PC-3 (cell line): ENCODE data around the gene ALAD. TPM values are rescaled to one million over a fixed set of nuclear protein-coding genes. Genes with fewer than 3 reads are reported as not detected.

Experiments used
- ATAC-seq: fragments of 200-7000 bp; cut with Tn5 transposase; 2 replicates; pipeline ENCODE4 v1.9.1; 2020; ENCODE audit warnings: mild to moderate bottlenecking, moderate library complexity
- BruUV-seq: library from RNA; stranded (reverse); fragments of 400-500 nt; replicated peaks from 2 replicates; lab custom pipeline; 2021; lab: Mats Ljungman, UMichigan
- CTCF ChIA-PET: fragments of 300-600 bp; sonication (Branson Sonifier 250); formaldehyde crosslinking; loops from one replicate; lab custom pipeline; 2022; ENCODE audit warnings: antibody characterized with exemption; lab: Charles Lee
- POLR2A ChIA-PET: fragments of 300-600 bp; sonication (Branson Sonifier 250); formaldehyde crosslinking; loops from one replicate; lab custom pipeline; 2022; ENCODE audit warnings: antibody characterized with exemption; ENCODE audit not compliant: unreplicated experiment; lab: Charles Lee
- DNase-seq: peaks from one replicate; pipeline ENCODE4 v3.0.0-alpha.2; 2015
- H2AFZ ChIP-seq: fragments of 300-600 bp; sonication (generic); 2 replicates; pipeline ENCODE4 v1.6.0; 2016; ENCODE audit warnings: antibody characterized with exemption, low read length
- H3F3A ChIP-seq: fragments of 300-600 bp; sonication (generic); one replicate; pipeline ENCODE4 v1.6.0; 2017; ENCODE audit warnings: antibody characterized with exemption, low read length, control low read depth, mild to moderate bottlenecking; ENCODE audit not compliant: unreplicated experiment
- H3K27ac ChIP-seq: fragments of 300-600 bp; sonication (generic); 2 replicates; pipeline ENCODE4 v1.5.1; 2016; ENCODE audit warnings: mild to moderate bottlenecking, low read length
- H3K27me3 ChIP-seq: fragments of 300-600 bp; sonication (generic); 2 replicates; pipeline ENCODE4 v1.6.1; 2016; ENCODE audit warnings: low read length, mixed read lengths
- H3K36me3 ChIP-seq: fragments of 300-600 bp; sonication (generic); 2 replicates; pipeline ENCODE4 v1.6.1; 2016; ENCODE audit warnings: low read depth, mixed run types, low read length, mixed read lengths
- H3K4me1 ChIP-seq: fragments of 300-600 bp; sonication (generic); 2 replicates; pipeline ENCODE4 v1.5.1; 2016; ENCODE audit warnings: low read length; ENCODE audit not compliant: insufficient read depth
- H3K4me2 ChIP-seq: fragments of 300-600 bp; sonication (generic); 2 replicates; pipeline ENCODE4 v1.6.0; 2016; ENCODE audit warnings: low read length
- H3K4me3 ChIP-seq: fragments of 300-600 bp; sonication (generic); 2 replicates; pipeline ENCODE4 v1.5.1; 2016; ENCODE audit warnings: mild to moderate bottlenecking, low read length, mixed read lengths
- H3K79me2 ChIP-seq: fragments of 300-600 bp; sonication (generic); 2 replicates; pipeline ENCODE4 v1.6.1; 2017; ENCODE audit warnings: low read length, mixed read lengths
- H3K9ac ChIP-seq: fragments of 300-600 bp; sonication (generic); 2 replicates; pipeline ENCODE4 v1.6.0; 2016; ENCODE audit warnings: mild to moderate bottlenecking, low read length
- H3K9me2 ChIP-seq: fragments of 300-600 bp; sonication (generic); replicated peaks from 2 replicates; pipeline ENCODE4 v1.6.1; 2016; ENCODE audit warnings: mixed run types, low read length, mixed read lengths
- H3K9me3 ChIP-seq: fragments of 300-600 bp; sonication (generic); 2 replicates; pipeline ENCODE4 v1.6.1; 2016; ENCODE audit warnings: low read length, mixed read lengths
- H4K20me1 ChIP-seq: fragments of 300-600 bp; sonication (generic); 2 replicates; pipeline ENCODE4 v1.6.1; 2016; ENCODE audit warnings: low read length, mixed read lengths
- CTCF ChIP-seq: fragments of 300-600 bp; sonication (generic); conservative IDR thresholded peaks from 2 replicates; pipeline ENCODE4 v1.5.1; 2017; ENCODE audit warnings: antibody characterized with exemption, low read depth, mild to moderate bottlenecking, low read length
- EZH2 ChIP-seq: fragments of 300-600 bp; sonication (generic); IDR thresholded peaks from one replicate; pipeline ENCODE4 v1.6.1; 2017; ENCODE audit warnings: antibody characterized with exemption, mild to moderate bottlenecking, low read length; ENCODE audit not compliant: unreplicated experiment
- EZH2phosphoT487 ChIP-seq: fragments of 300-600 bp; sonication (generic); IDR thresholded peaks from 2 replicates; pipeline ENCODE4 v1.6.1; 2018; ENCODE audit warnings: mild to moderate bottlenecking, antibody characterized with exemption, low read length, borderline replicate concordance
- intact Hi-C: fragments of 100-400 bp; cut with micrococcal nuclease; formaldehyde crosslinking; loops from 2 replicates; pipeline ENCODE4 v1.9.0; 2023
- total RNA-seq: library from RNA; depleted of rRNA; stranded (reverse); fragments of >200 nt; gene quantifications from 2 replicates; pipeline ENCODE4 v1.2.3, GENCODE V29; 2014

Gene ALAD
- total RNA-seq, 1 experiment from 2014 or later = 7.9 TPM

- Histone ChIP-seq H4K20me1 (no peaks in the 10 kb centered on the region), H3F3A (no peaks in the 10 kb centered on the region), H3K4me1 (peaks cover 31% of the 10 kb centered on the region), H3K27ac (peak overlapping the region; percentile 72), H3K4me2 (peak overlapping the region; percentile 67), H3K4me3 (no peak overlapping the region), H3K27me3 (no peaks in the 10 kb centered on the region), H3K79me2 (peaks cover 17% of the 10 kb centered on the region), H3K9me2 (no peaks in the 10 kb centered on the region), H3K36me3 (no peaks in the 10 kb centered on the region), H3K9ac (peak overlapping the region; percentile 18; the same call in 1 of the 2 replicates), H2AFZ (no peak overlapping the region), H3K9me3 (no peaks in the 10 kb centered on the region)
- intact Hi-C loops = no loop called here
- POLR2A ChIA-PET = no interaction called here
- no TSS peak for BruUV-seq
- CTCF ChIA-PET = no interaction called here
- DNase-seq (peak; percentile 53), ATAC-seq (peak; percentile 33; the same call in 1 of the 2 replicates)
- TF ChIP-seq EZH2 (no peak), EZH2phosphoT487 (no peak), CTCF (no peak)
Observed at GRCh38 chr9:113352411-113352810, 48.7 kb downstream of the ALAD start.

- Histone ChIP-seq H3F3A (no peaks in the 10 kb centered on the region), H3K4me3 (no peak overlapping the region), H3K27ac (peak overlapping the region; percentile 72), H3K4me1 (peaks cover 31% of the 10 kb centered on the region), H3K79me2 (peaks cover 17% of the 10 kb centered on the region), H4K20me1 (no peaks in the 10 kb centered on the region), H3K9ac (peak overlapping the region; percentile 18; the same call in 1 of the 2 replicates), H2AFZ (no peak overlapping the region), H3K9me2 (no peaks in the 10 kb centered on the region), H3K9me3 (no peaks in the 10 kb centered on the region), H3K27me3 (no peaks in the 10 kb centered on the region), H3K36me3 (no peaks in the 10 kb centered on the region), H3K4me2 (peak overlapping the region; percentile 67)
- POLR2A ChIA-PET = no interaction called here
- CTCF ChIA-PET = no interaction called here
- TF ChIP-seq EZH2phosphoT487 = no peak
- ATAC-seq = no peak
- no TSS peak for BruUV-seq
- intact Hi-C loops = no loop called here
- peak; percentile 41 for DNase-seq
Observed at GRCh38 chr9:113352006-113352405, 49.1 kb downstream of the ALAD start.

GRCh38 chr9:113350937-113351336 is 50.1 kb downstream of the ALAD start:
- ChIA-PET CTCF (no interaction called here), POLR2A (no interaction called here)
- Histone ChIP-seq H3K4me3 (no peak overlapping the region), H4K20me1 (no peaks in the 10 kb centered on the region), H3K9me2 (no peaks in the 10 kb centered on the region), H3K9me3 (no peaks in the 10 kb centered on the region), H3K4me2 (peak overlapping the region; percentile 88; the same call in 1 of the 2 replicates), H3K4me1 (peaks cover 31% of the 10 kb centered on the region), H2AFZ (no peak overlapping the region), H3K27me3 (no peaks in the 10 kb centered on the region), H3K36me3 (no peaks in the 10 kb centered on the region), H3K9ac (no peak overlapping the region), H3K27ac (no peak overlapping the region), H3F3A (no peaks in the 10 kb centered on the region), H3K79me2 (peaks cover 17% of the 10 kb centered on the region)
- no TSS peak for BruUV-seq
- TF ChIP-seq CTCF (no peak), EZH2 (no peak), EZH2phosphoT487 (no peak)
- intact Hi-C loops = no loop called here
- DNase-seq = no peak
- no peak for ATAC-seq
